SK-N-MC (cell line): ENCODE data around the gene TRIM37.
A peak's percentile ranks its signal among the peaks of the same experiment; 100 is the strongest.

ENCODE experiments used
- DNase-seq: peaks from one replicate; pipeline ENCODE4 v3.0.0-alpha.2; 2011; ENCODE audit warnings: low read depth, low spot score
- H3K27ac ChIP-seq: fragments of 200-600 bp; sonication (generic); 2 replicates; pipeline ENCODE4 v1.5.1; 2016; ENCODE audit warnings: mixed run types
- H3K36me3 ChIP-seq: fragments of 200-600 bp; sonication (generic); 2 replicates; pipeline ENCODE4 v1.6.1; 2017; ENCODE audit warnings: antibody characterized with exemption, low read length, mixed read lengths; ENCODE audit not compliant: insufficient read depth
- H3K4me3 ChIP-seq: fragments of 200-600 bp; sonication (generic); 2 replicates; pipeline ENCODE4 v1.5.1; 2016
- H3K9ac ChIP-seq: fragments of 200-600 bp; sonication (generic); 2 replicates; pipeline ENCODE4 v1.8.0; 2017; ENCODE audit warnings: mixed run types, mixed read lengths; ENCODE audit not compliant: insufficient read length
- H3K9me3 ChIP-seq: fragments of 200-600 bp; sonication (generic); 2 replicates; pipeline ENCODE4 v1.6.1; 2017; ENCODE audit warnings: low read depth, mild to moderate bottlenecking, antibody characterized with exemption, low read length, moderate library complexity, mixed read lengths
- EZH2 ChIP-seq: fragments of 200-600 bp; sonication (generic); IDR thresholded peaks from one replicate; pipeline ENCODE4 v1.6.1; 2017; ENCODE audit warnings: antibody characterized with exemption
- FOXP2 ChIP-seq: optimal IDR thresholded peaks from 2 replicates; pipeline ENCODE3; 2011; ENCODE audit warnings: mild to moderate bottlenecking, moderate library complexity; ENCODE audit not compliant: insufficient read depth; ENCODE audit errors: extremely low read length, control extremely low read depth
- POLR2AphosphoS5 ChIP-seq: IDR thresholded peaks from 2 replicates; pipeline ENCODE4 v1.6.1; 2012; ENCODE audit warnings: mild to moderate bottlenecking, low read depth, low read length, borderline replicate concordance

Gene TRIM37

DNA sequence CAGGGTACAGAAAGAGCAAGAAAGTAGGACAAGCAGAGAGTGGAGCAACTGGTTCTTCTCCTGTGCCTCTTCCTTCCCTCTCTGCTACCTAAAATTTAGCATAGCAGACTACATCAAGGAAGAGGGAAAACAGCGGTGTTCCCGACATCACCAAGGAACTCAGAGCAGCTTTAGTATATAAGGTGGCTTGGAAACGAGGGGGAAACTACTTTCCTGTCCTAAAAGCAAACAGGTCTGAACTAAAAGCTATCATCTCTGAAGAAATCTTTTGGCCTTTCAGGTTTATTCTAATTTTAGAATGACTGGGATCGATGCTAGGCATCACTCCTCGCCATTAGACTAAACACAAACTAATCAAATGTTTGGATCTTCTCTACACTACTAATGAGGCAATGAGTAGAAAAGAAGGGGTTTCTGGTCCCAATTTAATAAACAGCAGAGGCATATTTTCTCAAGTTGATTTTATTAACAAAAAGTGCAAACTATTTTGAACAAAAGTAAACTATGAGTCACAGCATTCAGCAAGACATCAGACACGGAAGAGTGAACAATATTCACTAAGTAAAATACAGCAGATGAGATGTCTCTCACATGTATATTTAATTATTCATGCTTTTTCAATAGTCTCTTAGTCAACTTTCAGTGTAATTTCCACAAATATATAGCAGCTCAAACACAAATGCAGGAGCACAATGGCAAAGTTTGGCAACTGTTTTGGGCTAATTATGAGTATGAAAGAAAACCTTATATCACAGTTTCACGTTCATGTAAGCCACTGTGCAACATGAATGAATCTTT lies 108.7 kb downstream of the TRIM37 start:
- H3K4me3 ChIP-seq, result no peak overlapping the region
- peaks cover 26% of the 10 kb centered on the region for H3K36me3 ChIP-seq
- no peaks in the 10 kb centered on the region for H3K9me3 ChIP-seq
- TF ChIP-seq POLR2AphosphoS5 (no peak), EZH2 (no peak), FOXP2 (no peak)
- no peak overlapping the region for H3K9ac ChIP-seq
- DNase-seq, result no peak
- no peak overlapping the region for H3K27ac ChIP-seq

DNA sequence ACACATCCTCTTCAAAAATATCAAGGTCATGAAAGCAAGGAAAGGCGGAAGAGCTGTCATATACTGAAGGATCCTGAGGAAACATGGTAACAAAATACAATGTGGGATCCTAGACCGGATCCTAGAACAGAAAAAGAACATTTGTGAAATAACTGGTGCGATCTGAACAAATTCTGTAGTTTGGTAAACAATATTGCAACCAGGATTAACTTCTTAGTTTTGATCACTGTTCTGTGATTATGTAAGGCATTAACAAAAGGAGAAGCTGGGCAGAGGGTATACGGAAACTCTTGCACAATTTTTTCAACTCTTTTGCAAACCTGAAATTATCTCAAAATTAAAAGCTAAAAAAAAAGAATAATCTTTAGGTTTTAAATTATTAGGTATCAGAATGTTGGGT lies 109.7 kb downstream of the TRIM37 start:
- peaks cover 26% of the 10 kb centered on the region for H3K36me3 ChIP-seq
- TF ChIP-seq EZH2, result no peak
- TF ChIP-seq FOXP2, result no peak
- no peak for TF ChIP-seq POLR2AphosphoS5
- H3K9ac ChIP-seq, result no peak overlapping the region
- DNase-seq, result no peak
- no peak overlapping the region for H3K27ac ChIP-seq
- no peaks in the 10 kb centered on the region for H3K9me3 ChIP-seq
- H3K4me3 ChIP-seq, result no peak overlapping the region

GRCh38 chr17:58995247-58995940 lies 111.3 kb downstream of the TRIM37 start:
- Histone ChIP-seq H3K36me3 (peaks cover 20% of the 10 kb centered on the region), H3K27ac (no peak overlapping the region), H3K4me3 (no peak overlapping the region), H3K9me3 (no peaks in the 10 kb centered on the region), H3K9ac (no peak overlapping the region)
- no peak for DNase-seq
- TF ChIP-seq POLR2AphosphoS5, result no peak
- TF ChIP-seq EZH2, result no peak
- TF ChIP-seq FOXP2, result no peak

- peaks cover 5% of the 10 kb centered on the region for H3K36me3 ChIP-seq
Observed at GRCh38 chr17:58993311-58993710, 113.4 kb downstream of the TRIM37 start.

GRCh38 chr17:58991718-58992331 lies 114.9 kb downstream of the TRIM37 start:
- no peak overlapping the region for H3K4me3 ChIP-seq
- no peak for TF ChIP-seq EZH2
- DNase-seq, result no peak
- H3K9me3 ChIP-seq, result no peaks in the 10 kb centered on the region
- no peak overlapping the region for H3K27ac ChIP-seq
- no peak overlapping the region for H3K9ac ChIP-seq
- peaks cover 3% of the 10 kb centered on the region; the same call in 1 of the 2 replicates for H3K36me3 ChIP-seq

More at GRCh38 chr17:58993311-58993710, 113.4 kb downstream of the TRIM37 start:
- H3K27ac ChIP-seq, result peak overlapping the region; percentile 14; the same call in 1 of the 2 replicates
- H3K9ac ChIP-seq, result no peak overlapping the region
- H3K9me3 ChIP-seq, result no peaks in the 10 kb centered on the region
- DNase-seq, result no peak
- TF ChIP-seq POLR2AphosphoS5 (no peak), FOXP2 (no peak), EZH2 (no peak)
- no peak overlapping the region for H3K4me3 ChIP-seq

DNA sequence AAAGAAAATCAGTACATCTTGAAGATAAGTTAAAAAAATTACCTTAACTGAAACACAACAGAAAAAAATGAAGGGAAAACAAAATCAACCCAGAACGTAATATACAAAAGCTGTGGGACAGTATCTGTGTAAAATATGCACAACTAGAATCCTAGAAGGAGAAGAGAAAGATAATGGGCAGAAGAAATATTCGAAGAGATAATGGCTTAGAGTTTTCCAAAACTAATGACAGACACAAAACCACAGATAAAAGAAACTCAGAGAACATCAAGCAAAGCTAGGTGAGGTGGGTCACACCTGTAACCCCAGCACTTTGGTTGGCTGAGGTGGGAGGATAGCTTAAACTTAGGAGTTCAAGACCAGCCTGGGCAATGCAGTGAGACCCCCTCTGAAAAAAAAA lies 117.1 kb downstream of the TRIM37 start:
- H3K36me3 ChIP-seq, result peaks cover 3% of the 10 kb centered on the region; the same call in 1 of the 2 replicates
- H3K4me3 ChIP-seq, result no peak overlapping the region
- H3K27ac ChIP-seq, result no peak overlapping the region
- TF ChIP-seq EZH2, result no peak
- no peak for TF ChIP-seq FOXP2
- no peak for TF ChIP-seq POLR2AphosphoS5
- H3K9ac ChIP-seq, result no peak overlapping the region
- H3K9me3 ChIP-seq, result no peaks in the 10 kb centered on the region
- no peak for DNase-seq

GRCh38 chr17:58985971-58986370 lies 120.7 kb downstream of the TRIM37 start:
- no peak overlapping the region for H3K4me3 ChIP-seq
- H3K27ac ChIP-seq, result no peak overlapping the region
- no peak overlapping the region for H3K9ac ChIP-seq
- no peaks in the 10 kb centered on the region for H3K36me3 ChIP-seq
- DNase-seq, result no peak
- no peaks in the 10 kb centered on the region for H3K9me3 ChIP-seq
- TF ChIP-seq EZH2 (no peak), POLR2AphosphoS5 (no peak), FOXP2 (no peak)

DNA sequence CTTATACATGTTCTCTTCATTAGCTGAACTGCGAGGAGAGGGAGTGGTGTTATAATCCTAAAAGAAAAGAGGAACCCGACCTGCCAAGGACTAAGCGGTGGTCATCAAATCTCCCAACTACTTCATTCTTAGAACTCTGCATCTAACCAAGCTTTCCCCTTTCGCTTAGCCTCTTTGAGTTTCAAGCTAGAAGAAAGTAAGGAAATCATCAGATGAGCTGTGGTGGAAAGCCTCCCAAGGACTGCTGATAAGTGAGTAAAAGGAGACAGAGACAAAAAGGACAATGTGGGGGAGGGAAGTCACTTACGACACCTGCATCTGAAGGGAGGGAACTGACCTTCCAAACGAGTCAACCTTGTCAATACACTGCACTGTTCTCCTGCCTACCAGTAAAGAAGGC lies 121.3 kb downstream of the TRIM37 start:
- TF ChIP-seq EZH2 (no peak), POLR2AphosphoS5 (no peak), FOXP2 (no peak)
- Histone ChIP-seq H3K4me3 (no peak overlapping the region), H3K27ac (no peak overlapping the region), H3K9me3 (no peaks in the 10 kb centered on the region), H3K9ac (no peak overlapping the region), H3K36me3 (no peaks in the 10 kb centered on the region)
- no peak for DNase-seq
